ENCODE data around the gene CTNNA3.

Gene CTNNA3

DNA sequence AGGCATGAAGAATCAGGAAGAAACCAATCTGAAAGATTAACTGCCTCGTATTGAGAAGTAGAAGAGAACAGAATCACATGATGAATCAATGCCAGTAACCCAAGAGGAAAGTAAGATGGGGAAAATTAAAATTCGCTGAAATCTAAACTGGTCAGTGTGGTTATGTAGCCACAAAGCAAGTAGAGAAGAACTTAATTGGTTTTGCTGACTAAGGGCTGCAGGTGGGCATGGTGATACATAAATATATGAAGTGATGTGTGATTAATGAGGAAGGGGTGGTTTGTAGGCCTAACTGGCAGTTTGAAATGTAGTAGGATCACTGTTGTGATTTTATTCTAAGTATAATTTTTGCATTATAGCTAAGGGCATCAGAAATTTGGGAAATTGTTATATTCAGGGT is 853.6 kb downstream of the CTNNA3 start:
- DNase-seq: no peak

GRCh38 chr10:66838656-66839055 is 857.3 kb downstream of the CTNNA3 start:
- no peak for DNase-seq

- DNase-seq: no peak
Observed at GRCh38 chr10:66837990-66838389, 858.0 kb downstream of the CTNNA3 start.

- no peak for DNase-seq
Observed at GRCh38 chr10:66837335-66837734, 858.7 kb downstream of the CTNNA3 start.

DNA sequence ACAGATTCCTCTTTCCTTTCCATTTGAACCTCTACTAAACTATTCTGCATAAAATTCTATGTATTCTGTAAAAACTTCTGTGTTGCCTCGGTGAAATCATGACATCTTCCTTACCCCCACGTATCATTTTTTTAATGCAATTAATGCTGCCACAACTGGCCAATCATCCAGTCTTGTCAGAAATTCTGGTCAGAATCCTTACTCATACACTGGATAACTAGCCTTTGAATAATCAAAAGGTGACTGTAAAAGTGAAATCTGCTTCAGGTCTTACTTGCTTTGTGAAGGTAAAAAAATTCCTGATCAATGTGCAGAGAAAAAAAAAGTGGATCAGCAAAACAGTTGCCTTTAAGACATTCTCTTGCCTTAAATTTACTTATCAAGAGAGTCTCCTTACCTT is 859.2 kb downstream of the CTNNA3 start:
- no peak for DNase-seq

- DNase-seq: no peak
Observed at GRCh38 chr10:66836057-66836456, 859.9 kb downstream of the CTNNA3 start.

DNA sequence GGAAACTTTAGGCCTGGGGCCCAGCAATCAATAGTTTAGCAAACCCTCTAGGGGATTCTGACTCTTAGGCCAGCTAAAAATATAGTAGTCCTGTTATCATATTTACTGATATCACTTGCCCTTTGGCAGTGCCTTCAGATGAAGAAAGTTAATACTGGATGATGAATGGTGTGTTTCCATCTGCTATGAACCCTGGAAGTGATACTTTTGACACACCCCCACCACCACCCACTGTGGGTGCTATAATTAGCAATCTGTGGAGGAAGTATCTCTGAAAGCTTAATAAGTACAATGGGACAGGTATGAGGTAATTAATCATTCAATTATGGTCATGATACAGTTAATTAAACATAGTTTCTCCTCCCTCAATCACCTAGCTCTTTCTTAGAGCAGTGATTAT is 860.6 kb downstream of the CTNNA3 start:
- DNase-seq: no peak

DNA sequence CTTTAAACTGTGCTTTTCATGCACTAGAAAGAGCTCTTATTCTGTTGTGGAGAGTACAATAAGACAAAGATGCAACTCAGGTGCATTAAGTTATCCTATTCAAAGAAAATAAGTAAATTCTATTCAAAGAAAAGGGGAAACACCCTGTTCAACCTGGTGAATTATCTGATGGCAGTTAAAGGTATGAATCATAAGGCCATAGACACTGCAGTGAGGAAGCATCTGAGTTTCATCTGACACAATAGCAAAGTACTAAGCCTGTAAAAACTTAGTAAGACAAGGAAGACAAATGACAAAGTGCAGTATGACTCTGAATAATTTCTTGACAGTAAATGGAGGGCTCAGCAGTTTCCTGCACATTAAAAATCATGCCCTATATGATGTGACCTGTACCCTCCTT is 861.2 kb downstream of the CTNNA3 start:
- DNase-seq: no peak

GRCh38 chr10:66833861-66834260 is 862.1 kb downstream of the CTNNA3 start:
- DNase-seq: no peak

DNA sequence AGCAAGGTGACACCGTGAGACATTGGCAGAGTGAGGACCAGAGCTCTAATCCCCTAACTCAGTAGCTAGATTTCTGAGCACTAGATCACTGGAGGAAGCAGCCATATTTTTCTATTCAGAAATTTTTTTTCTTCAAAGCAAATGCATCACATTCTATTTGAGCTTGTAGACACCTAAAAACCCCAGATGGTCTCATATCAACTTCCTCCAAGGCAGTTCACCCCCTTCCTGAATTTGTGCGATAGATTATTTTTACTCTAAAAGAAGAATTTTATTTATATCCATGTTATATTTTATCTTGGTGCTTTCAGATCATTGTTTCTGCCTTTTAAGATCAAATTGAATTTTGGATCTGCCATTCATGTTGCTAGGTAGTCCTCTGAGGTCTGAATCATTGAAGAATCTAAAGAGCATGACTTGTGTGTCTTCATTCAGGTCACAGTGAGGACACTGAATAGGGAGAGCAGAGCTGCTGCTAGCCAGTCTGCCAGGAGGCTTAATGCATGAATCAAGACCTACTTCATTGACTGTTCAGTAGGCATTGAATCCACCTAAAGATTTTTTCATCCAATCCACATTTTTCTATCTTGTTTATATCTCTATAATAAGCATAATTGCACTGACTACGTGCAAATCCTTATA is 863.1 kb downstream of the CTNNA3 start:
- no peak for DNase-seq

DNA sequence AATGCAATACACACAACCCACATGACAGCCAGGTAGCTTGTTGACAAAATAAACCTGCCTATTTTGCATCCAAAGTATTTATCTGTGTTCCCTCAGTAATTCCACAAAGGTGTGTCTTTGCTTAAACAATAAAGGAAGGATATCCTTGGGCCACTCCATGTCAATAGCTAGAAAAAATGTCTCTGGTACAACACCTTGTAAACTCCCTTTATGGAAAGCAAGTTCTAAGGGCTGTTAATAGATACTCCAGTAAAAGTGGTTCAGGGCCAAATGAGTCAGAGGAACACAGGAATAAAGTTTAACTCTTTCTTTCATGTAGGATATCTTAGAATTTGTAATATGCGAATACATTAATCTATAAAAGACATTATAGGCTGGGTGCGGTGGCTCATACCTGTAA is 867.0 kb downstream of the CTNNA3 start:
- DNase-seq: no peak

GRCh38 chr10:66827353-66827752 is 868.6 kb downstream of the CTNNA3 start:
- no peak for DNase-seq

DNA sequence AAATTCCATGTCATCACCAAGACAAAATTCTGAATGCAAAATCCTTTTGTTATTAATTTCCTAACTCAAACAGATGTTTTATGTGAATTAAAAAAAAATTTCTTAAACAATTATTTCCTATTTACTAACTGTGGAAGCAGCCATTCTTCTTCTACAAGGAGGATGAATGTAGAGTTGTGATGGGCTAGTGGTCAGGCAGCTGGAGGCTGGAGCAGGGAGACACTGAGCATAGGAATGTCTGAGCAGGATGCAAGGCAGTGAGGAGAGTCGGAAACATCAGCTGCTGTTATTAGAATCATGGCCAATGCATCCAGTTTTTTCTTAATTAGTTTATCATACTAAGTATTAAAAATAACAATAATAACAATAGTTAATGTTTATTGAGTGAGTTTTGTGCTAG is 872.7 kb downstream of the CTNNA3 start:
- no peak for DNase-seq

DNA sequence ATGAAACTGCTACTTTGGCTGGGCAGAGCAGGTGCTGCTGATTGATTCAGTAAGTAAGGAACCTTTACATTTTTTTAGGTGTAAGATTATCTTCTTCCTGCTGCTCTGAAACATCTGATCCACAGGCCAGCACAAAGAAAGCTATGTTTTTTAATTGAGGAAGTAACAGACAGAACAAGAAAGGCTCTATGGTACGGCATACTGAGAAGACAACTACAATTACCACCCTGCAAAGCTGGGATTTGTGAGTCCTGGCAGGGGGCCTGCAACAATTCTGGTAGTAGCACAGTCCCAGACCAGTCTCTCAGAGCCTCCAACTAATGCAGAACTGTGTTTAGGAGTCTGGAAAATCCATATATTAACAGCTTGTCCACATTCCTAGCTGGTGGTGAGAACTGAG is 873.2 kb downstream of the CTNNA3 start:
- DNase-seq: peak; percentile 56

DNA sequence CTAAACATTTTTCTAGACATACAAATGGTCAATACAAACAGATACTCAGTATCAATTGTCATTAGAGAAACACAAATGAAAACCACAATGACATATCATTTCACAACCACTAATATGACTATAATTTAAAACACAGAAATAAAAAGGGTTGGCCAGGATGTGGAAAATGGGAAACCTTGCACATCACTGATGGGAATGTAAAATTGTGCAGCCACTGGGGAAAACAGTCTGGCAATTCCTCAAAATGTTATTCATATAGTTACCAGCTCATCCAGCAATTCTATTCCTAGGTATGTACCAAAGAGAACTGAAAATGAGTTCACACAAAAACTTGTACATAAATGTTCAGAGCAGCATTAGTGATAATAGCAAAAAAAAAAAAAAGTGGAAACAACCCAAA is 876.3 kb downstream of the CTNNA3 start:
- no peak for DNase-seq

- DNase-seq: no peak
Observed at GRCh38 chr10:66813122-66813521, 882.9 kb downstream of the CTNNA3 start.

GRCh38 chr10:66811211-66811610 is 884.8 kb downstream of the CTNNA3 start:
- DNase-seq: no peak

GRCh38 chr10:66809402-66809801 is 886.6 kb downstream of the CTNNA3 start:
- no peak for DNase-seq

GRCh38 chr10:66805612-66806011 is 890.4 kb downstream of the CTNNA3 start:
- DNase-seq: no peak

GRCh38 chr10:66804962-66805361 is 891.0 kb downstream of the CTNNA3 start:
- no peak for DNase-seq

DNA sequence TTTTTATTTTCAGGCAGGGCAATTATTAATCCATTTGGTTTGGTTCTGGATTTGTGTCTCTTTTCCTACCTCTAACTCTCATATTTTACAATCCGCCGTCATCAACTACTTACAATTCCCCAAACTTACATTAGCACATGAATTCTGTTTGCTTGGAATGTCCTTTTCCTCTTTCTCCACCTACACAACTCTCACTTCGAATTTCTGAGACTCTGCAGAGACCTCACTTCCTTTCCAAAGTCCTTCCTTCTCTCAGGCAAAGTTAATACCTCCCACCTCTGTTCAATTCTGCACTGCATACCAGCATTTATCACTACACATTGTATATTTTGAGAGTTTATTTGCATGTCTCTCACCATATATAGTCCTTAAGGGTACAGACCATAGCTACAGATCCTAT is 892.8 kb downstream of the CTNNA3 start:
- DNase-seq: no peak

DNA sequence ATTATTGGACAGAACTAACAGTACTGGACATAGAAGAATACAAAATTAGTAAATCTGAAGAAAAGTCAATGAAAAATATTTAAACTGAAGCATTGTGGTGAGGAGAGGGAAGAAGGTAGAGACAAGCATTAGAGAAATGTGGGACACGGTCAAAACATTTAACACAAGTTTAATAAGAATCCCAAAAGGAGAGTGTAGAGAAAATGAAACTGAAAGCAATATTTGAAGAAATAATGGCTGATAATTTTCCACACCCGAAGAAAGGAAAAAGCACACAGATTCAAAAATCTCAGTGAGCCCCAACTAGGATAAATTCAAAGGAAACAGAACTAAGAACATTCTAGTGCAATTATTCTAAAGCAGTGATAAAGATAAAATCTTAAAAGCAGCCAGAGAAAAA is 896.5 kb downstream of the CTNNA3 start:
- no peak for DNase-seq

- DNase-seq: no peak
Observed at GRCh38 chr10:66795866-66796265, 900.1 kb downstream of the CTNNA3 start.

- no peak for DNase-seq
Observed at GRCh38 chr10:66792441-66792840, 903.6 kb downstream of the CTNNA3 start.

- DNase-seq: no peak
Observed at GRCh38 chr10:66788178-66788987, 907.6 kb downstream of the CTNNA3 start.
